ENCODE data around the gene SH2D2A. TPM values are rescaled to one million over a fixed set of nuclear protein-coding genes. Genes with fewer than 3 reads are reported as not detected.

Gene SH2D2A
- total RNA-seq, 4 donors from 2014 or later: 2.7 to 13.5 (median 6.5) TPM; not detected in 1

GRCh38 chr1:156804572-156805243 is 11.9 kb downstream of the SH2D2A start:
- TF ChIP-seq CTCF (IDR thresholded peaks at IDR 0.05) (no peak), POLR2A (IDR thresholded peaks at IDR 0.05) (no peak)
- Histone ChIP-seq H3K36me3 (peaks cover 0 to 24% (median 0%) of the 10 kb centered on the region in 3 donors), H3K4me1 (peaks cover 0 to 6% (median 0%) of the 10 kb centered on the region in 4 donors), H3K27me3 (no peaks in the 10 kb centered on the region), H3K4me3 (no peak overlapping the region), H3K27ac (no peak overlapping the region), H3K9me3 (no peaks in the 10 kb centered on the region)
- no peak for DNase-seq

DNA sequence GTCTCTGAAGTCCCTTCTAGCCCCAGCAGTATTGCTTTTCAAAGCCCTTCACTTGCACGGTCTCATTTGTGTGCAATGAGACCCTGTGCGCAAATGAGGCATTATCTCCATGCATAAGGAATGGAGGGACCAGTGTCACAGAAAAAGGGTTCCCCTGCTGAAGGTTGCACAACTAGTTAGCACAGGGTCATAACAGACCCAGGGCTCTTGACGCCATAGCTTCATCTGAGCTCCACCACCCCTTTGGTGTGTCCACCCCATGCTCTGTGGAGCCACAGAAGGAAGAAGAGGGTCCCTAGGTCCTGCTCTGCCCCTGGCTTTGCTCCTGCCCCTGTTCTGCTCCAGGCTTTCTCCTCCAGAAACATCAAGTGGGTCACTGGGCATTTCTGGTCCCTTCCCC is 12.6 kb downstream of the SH2D2A start:
- no peaks in the 10 kb centered on the region for H3K27me3 ChIP-seq
- peaks cover 0 to 6% (median 0%) of the 10 kb centered on the region in 4 donors for H3K4me1 ChIP-seq
- no peak for TF ChIP-seq POLR2A (IDR thresholded peaks at IDR 0.05)
- H3K27ac ChIP-seq: no peak overlapping the region
- H3K36me3 ChIP-seq: peaks cover 0 to 30% (median 0%) of the 10 kb centered on the region in 3 donors
- no peaks in the 10 kb centered on the region for H3K9me3 ChIP-seq
- DNase-seq: no peak
- no peak overlapping the region for H3K4me3 ChIP-seq

DNA sequence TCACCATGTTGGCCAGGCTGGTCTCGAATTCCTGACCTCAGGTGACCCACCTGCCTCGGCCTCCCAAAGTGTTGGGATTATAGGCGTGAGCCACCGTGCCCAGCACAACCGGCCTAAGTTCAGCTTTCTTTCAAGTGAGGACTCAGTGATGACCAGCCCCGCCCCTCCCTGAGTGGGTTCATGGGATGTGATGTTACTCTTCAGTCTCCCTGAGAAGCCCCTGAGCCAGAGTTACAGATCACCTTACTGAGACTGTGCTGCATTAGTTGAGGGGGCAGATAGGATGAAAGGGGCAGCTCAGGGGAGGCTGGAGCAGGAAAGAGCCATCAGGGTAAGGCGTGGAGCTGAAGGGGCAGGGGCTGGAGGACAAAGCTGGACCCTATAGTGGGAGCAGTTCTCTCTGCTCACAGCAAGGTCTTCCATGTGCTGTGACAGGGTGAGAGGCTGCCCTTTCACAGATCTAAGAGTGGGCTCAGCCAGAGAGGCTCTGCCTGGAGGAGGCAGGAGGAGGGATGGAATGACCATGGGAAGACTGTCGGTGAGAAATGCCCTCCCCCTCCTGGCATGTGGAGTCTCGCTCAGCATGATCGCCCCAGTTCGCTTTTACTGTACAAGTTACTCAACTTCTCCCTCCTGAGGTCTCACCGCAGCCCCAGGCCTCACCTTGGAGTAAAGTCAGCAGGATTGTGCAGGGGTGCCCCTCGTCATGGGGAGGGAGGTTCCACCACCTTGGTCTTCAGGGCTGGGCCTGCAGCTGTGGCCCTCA is 13.4 kb downstream of the SH2D2A start:
- Histone ChIP-seq H3K36me3 (peaks cover 0 to 37% (median 0%) of the 10 kb centered on the region in 3 donors), H3K4me3 (no peak overlapping the region), H3K27ac (no peak overlapping the region), H3K27me3 (no peaks in the 10 kb centered on the region), H3K4me1 (peaks cover 0 to 6% (median 0%) of the 10 kb centered on the region in 4 donors), H3K9me3 (no peaks in the 10 kb centered on the region)
- no peak for TF ChIP-seq POLR2A (IDR thresholded peaks at IDR 0.05)
- TF ChIP-seq CTCF (IDR thresholded peaks at IDR 0.05): no peak
- no peak for DNase-seq

GRCh38 chr1:156802421-156802935 is 14.2 kb downstream of the SH2D2A start:
- no peak overlapping the region for H3K4me3 ChIP-seq
- peaks cover 0 to 6% (median 0%) of the 10 kb centered on the region in 4 donors for H3K4me1 ChIP-seq
- no peak for TF ChIP-seq CTCF (IDR thresholded peaks at IDR 0.05)
- no peak for TF ChIP-seq POLR2A (IDR thresholded peaks at IDR 0.05)
- H3K27me3 ChIP-seq: no peaks in the 10 kb centered on the region
- H3K9me3 ChIP-seq: no peaks in the 10 kb centered on the region
- DNase-seq: peak in 1 of 3 donors; percentile 5
- peaks cover 0 to 45% (median 0%) of the 10 kb centered on the region in 3 donors for H3K36me3 ChIP-seq
- H3K27ac ChIP-seq: no peak overlapping the region

DNA sequence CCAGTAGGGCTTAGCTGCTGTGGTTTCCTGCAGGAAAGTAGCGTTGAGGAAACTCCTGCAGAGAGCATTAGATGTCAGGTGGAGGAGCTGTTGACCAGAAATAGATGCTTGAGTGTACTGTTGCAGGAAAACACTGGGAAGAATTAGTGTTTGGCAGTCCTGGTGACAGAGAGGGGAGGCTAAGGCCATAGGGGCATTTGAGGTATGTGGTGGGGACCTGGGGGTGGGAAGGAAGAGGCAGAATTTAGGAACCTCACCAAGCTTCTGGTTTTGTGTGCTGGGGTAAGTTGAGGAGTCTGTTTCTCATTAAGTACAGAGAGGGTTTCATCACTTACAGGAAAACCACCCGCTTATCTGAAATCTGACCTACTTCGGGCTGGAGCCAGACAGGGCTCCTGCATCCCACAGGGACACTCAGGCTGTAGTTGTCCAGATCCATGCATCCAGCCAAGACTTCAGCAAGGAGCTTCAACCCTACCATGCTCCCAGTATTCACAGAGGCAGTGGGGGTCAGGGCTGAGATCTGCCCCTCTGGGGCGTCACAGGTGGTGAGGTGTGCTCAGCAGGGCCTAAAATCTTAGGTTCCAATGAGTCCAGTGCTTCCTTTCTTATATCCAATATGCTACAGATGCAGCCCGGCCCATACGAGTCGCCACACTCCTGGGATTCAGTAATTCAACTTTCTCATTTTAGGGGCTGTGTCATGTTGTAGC is 15.1 kb downstream of the SH2D2A start:
- Histone ChIP-seq H3K4me1 (peaks cover 0 to 6% (median 0%) of the 10 kb centered on the region in 4 donors), H3K27me3 (no peaks in the 10 kb centered on the region), H3K27ac (no peak overlapping the region), H3K9me3 (no peaks in the 10 kb centered on the region), H3K36me3 (peaks cover 0 to 54% (median 0%) of the 10 kb centered on the region in 3 donors), H3K4me3 (no peak overlapping the region)
- peak in 1 of 3 donors; percentile 8 for DNase-seq
- no peak for TF ChIP-seq POLR2A (IDR thresholded peaks at IDR 0.05)
- no peak for TF ChIP-seq CTCF (IDR thresholded peaks at IDR 0.05)

Measured in Peyer's patch (tissue), 4 donors.